Esophagus squamous epithelium (tissue), 5 donors: ENCODE data around the gene SLC12A2. TPM values are rescaled to one million over a fixed set of nuclear protein-coding genes. Genes with fewer than 3 reads are reported as not detected.

ENCODE experiments used
- DNase-seq: peaks from one replicate; lab custom pipeline; 2025; lab: John Stamatoyannopoulos, UW
- H3K27ac ChIP-seq, 4 donors: fragments of 200-600 bp; sonication (generic); one replicate each; pipeline ENCODE4 v1.5.1; 2016 to 2019; ENCODE audit warnings: mild to moderate bottlenecking in 1 of 4
- H3K27me3 ChIP-seq, 4 donors: fragments of 200-600 bp; sonication (generic); 1 replicate in 3 of 4; 2 replicates in 1 of 4; pipeline versions ENCODE4 v1.5.1 to v1.6.0; 2017 to 2021; ENCODE audit warnings: antibody characterized with exemption in 1 of 4
- H3K36me3 ChIP-seq, 3 donors: fragments of 200-600 bp; sonication (generic); one replicate each; pipeline ENCODE4 v1.5.1; 2016 to 2019
- H3K4me1 ChIP-seq, 3 donors: fragments of 200-600 bp; sonication (generic); one replicate each; pipeline ENCODE4 v1.5.1; 2017 to 2019
- H3K4me3 ChIP-seq, 4 donors: fragments of 200-600 bp; sonication (generic); 1 replicate in 3 of 4; 2 replicates in 1 of 4; pipeline ENCODE4 v1.5.1; 2016 to 2019; ENCODE audit warnings: mild to moderate bottlenecking in 2 of 4, moderate library complexity in 1 of 4
- H3K9me3 ChIP-seq, 3 donors: fragments of 200-600 bp; sonication (generic); one replicate each; pipeline ENCODE4 v1.5.1; 2016 to 2019
- CTCF ChIP-seq, 6 experiments: fragments of 450-650 bp in 4 of 6; fragments of 200-600 bp in 2 of 6; sonication (generic) in 2 of 6; IDR thresholded peaks; one replicate each; pipeline ENCODE4 v1.5.1; 2016 to 2019; ENCODE audit warnings: antibody characterized with exemption in 6 of 6, mild to moderate bottlenecking in 4 of 6, moderate library complexity in 4 of 6
- POLR2A ChIP-seq, 4 donors: fragments of 450-650 bp; IDR thresholded peaks; one replicate each; pipeline ENCODE4 v1.6.1; 2017; ENCODE audit warnings: antibody characterized with exemption in 4 of 4, mild to moderate bottlenecking in 4 of 4, moderate library complexity in 3 of 4
- WGBS, 2 donors: methylation state at CpG; one replicate each; pipeline ENCODE4 v1.1.5; 2018; 5-methylcytosine and 5-hydroxymethylcytosine counted together
- intact Hi-C: fragments of 100-400 bp; cut with DNase I; formaldehyde crosslinking; loops from one replicate; pipeline ENCODE4 v1.15.0; 2022
- total RNA-seq, 4 donors: library from RNA; depleted of rRNA; stranded (reverse); fragments of >200 nt; gene quantifications; one replicate each; pipeline ENCODE4 v1.1.0, GENCODE V29; 2016
- donor health status: DM: yes; HTN: yes; CAD: no.

The SLC12A2 gene
- total RNA-seq, 4 donors from 2014 or later, result 8.9 to 20.1 (median 20.0) TPM

- 17 to 19% methylated on average over 26 of the region's 36 CpGs for WGBS, 2 donors
- Histone ChIP-seq H3K9me3 (no peaks in the 10 kb centered on the region), H3K36me3 (no peaks in the 10 kb centered on the region), H3K27ac (no peak overlapping the region), H3K4me1 (peaks cover 3 to 31% (median 8%) of the 10 kb centered on the region in 3 donors), H3K4me3 (peak overlapping the region in 2 of 4 donors; percentile 24 to 46), H3K27me3 (peaks cover 0 to 7% (median 0%) of the 10 kb centered on the region in 4 donors)
- DNase-seq, result peak; percentile 7
- TF ChIP-seq CTCF (IDR thresholded peaks at IDR 0.05), result peak; percentile 79 to 95 (median 90)
- no peak for TF ChIP-seq POLR2A (IDR thresholded peaks at IDR 0.05)
- intact Hi-C loops, result loop anchor here (5.0 kb wide), 2 partner anchors 444 to 639 kb away; no protein-coding TSS in a partner anchor
Measured at GRCh38 chr5:128201065-128201926, 117.7 kb downstream of the SLC12A2 start.

- Histone ChIP-seq H3K4me1 (peaks cover 3 to 31% (median 8%) of the 10 kb centered on the region in 3 donors), H3K27ac (no peak overlapping the region), H3K36me3 (no peaks in the 10 kb centered on the region), H3K4me3 (no peak overlapping the region), H3K9me3 (no peaks in the 10 kb centered on the region), H3K27me3 (peaks cover 0 to 7% (median 0%) of the 10 kb centered on the region in 4 donors)
- DNase-seq, result no peak
- TF ChIP-seq CTCF (IDR thresholded peaks at IDR 0.05), result no peak
- TF ChIP-seq POLR2A (IDR thresholded peaks at IDR 0.05), result no peak
- intact Hi-C loops, result loop anchor here (5.0 kb wide), 2 partner anchors 445 to 640 kb away; no protein-coding TSS in a partner anchor
- 61 to 65% methylated on average over 4 of the region's 4 CpGs for WGBS, 2 donors
Measured at GRCh38 chr5:128202320-128202719, 118.8 kb downstream of the SLC12A2 start.

GRCh38 chr5:128208436-128208835, 124.9 kb downstream of the SLC12A2 start:
- intact Hi-C loops, result no loop called here

GRCh38 chr5:128212191-128212806, 128.7 kb downstream of the SLC12A2 start:
- 71 to 72% methylated on average over 4 to 5 of the region's 5 CpGs for WGBS, 2 donors
- DNase-seq, result no peak
- no peak overlapping the region for H3K27ac ChIP-seq
- no peaks in the 10 kb centered on the region for H3K36me3 ChIP-seq
- intact Hi-C loops, result loop anchor here (10.0 kb wide), 1 partner anchor 463 kb away; no protein-coding TSS in a partner anchor
- no peaks in the 10 kb centered on the region for H3K9me3 ChIP-seq
- no peak for TF ChIP-seq CTCF (IDR thresholded peaks at IDR 0.05)
- no peak for TF ChIP-seq POLR2A (IDR thresholded peaks at IDR 0.05)
- H3K27me3 ChIP-seq, result peaks cover 0 to 8% (median 0%) of the 10 kb centered on the region in 4 donors
- no peak overlapping the region for H3K4me3 ChIP-seq
- H3K4me1 ChIP-seq, result peaks cover 0 to 4% (median 0%) of the 10 kb centered on the region in 3 donors

More at GRCh38 chr5:128208436-128208835, 124.9 kb downstream of the SLC12A2 start:
- no peaks in the 10 kb centered on the region for H3K4me1 ChIP-seq
- DNase-seq, result no peak
- no peak for TF ChIP-seq CTCF (IDR thresholded peaks at IDR 0.05)
- no peak for TF ChIP-seq POLR2A (IDR thresholded peaks at IDR 0.05)
- no peaks in the 10 kb centered on the region for H3K9me3 ChIP-seq
- H3K36me3 ChIP-seq, result no peaks in the 10 kb centered on the region
- peaks cover 0 to 8% (median 0%) of the 10 kb centered on the region in 4 donors for H3K27me3 ChIP-seq
- no peak overlapping the region for H3K4me3 ChIP-seq
- no peak overlapping the region for H3K27ac ChIP-seq
